ENCODE data around the gene INO80C.

Gene INO80C

GRCh38 chr18:35451032-35451431, 46.7 kb downstream of the INO80C start:
- TF ChIP-seq POLR2A (IDR thresholded peaks at IDR 0.05; ENCODE audit: low read length) = no peak
- TF ChIP-seq GATA1 (IDR thresholded peaks at IDR 0.05; ENCODE audit: low read depth, low read length) = no peak
- DNase-seq = peak in 1 of 2 experiments; percentile 18

DNA sequence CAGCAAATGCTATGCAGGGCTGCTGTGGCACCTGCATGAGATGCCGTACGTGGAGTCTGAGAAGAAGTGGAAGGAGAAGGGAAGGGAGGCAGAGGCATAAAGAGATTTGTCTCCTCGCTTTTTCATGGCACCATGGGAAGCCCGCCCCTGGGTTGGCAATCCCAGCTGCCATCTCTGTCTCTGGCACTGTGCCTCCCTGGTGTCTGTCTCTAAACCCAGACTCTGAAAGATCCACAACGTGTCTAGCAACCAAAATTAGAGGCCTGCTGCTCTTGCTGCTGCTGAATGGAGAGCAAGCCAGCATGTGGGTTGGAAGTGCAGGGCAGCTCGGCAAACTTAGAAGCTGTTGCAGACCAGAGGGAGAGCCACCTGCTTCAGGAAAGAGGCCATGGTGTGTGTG, 53.1 kb downstream of the INO80C start:
- no peak for DNase-seq
- TF ChIP-seq POLR2A (IDR thresholded peaks at IDR 0.05; ENCODE audit: low read length) (no peak), GATA1 (IDR thresholded peaks at IDR 0.05; ENCODE audit: low read depth, low read length) (no peak)

DNA sequence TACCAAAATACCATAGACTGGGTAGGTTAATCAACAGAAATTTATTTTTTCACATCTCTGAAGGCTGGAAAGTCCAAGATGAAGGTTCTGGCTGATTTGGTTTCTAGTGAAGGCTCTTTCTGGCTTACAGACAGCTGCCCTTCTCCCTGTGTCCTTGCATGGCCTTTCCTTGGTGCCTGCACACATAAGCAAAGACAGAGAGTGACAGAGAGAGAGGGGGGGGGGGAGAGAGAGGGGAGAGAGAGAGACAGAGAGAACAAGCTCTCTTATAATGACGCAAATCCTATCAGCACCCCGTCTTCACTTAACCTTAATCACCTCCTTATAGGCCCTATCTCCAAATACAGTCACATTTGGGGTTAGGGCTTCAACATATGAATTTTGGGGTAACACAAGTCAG, 53.9 kb downstream of the INO80C start:
- TF ChIP-seq POLR2A (IDR thresholded peaks at IDR 0.05; ENCODE audit: low read length) = no peak
- DNase-seq = no peak

DNA sequence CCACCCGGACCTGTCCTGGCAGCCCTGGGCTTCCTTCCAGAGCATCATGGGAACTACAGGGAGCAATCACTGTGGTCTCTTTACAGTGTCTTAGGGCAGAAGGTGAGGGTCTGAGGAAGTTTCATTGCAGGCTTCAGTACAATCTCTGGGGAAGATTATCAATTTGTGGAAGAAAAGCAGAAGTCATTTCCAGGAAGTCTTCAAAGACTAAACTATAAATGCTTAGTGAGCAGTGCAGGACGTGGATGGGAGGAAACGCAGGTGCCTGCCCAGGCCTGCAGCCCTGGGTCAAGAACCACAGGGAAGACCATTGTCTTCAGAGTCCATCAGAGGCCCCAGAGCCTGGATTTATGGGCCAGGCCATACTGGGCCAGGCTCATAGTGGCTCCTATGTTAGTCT, 54.3 kb downstream of the INO80C start:
- TF ChIP-seq POLR2A (IDR thresholded peaks at IDR 0.05; ENCODE audit: low read length) (no peak), GATA1 (IDR thresholded peaks at IDR 0.05; ENCODE audit: low read depth, low read length) (no peak)

GRCh38 chr18:35442701-35443100, 55.1 kb downstream of the INO80C start:
- TF ChIP-seq POLR2A (IDR thresholded peaks at IDR 0.05; ENCODE audit: low read length) (no peak), GATA1 (IDR thresholded peaks at IDR 0.05; ENCODE audit: low read depth, low read length) (no peak)

More for the DNA sequence above, 54.3 kb downstream of the INO80C start:
- DNase-seq = no peak

DNA sequence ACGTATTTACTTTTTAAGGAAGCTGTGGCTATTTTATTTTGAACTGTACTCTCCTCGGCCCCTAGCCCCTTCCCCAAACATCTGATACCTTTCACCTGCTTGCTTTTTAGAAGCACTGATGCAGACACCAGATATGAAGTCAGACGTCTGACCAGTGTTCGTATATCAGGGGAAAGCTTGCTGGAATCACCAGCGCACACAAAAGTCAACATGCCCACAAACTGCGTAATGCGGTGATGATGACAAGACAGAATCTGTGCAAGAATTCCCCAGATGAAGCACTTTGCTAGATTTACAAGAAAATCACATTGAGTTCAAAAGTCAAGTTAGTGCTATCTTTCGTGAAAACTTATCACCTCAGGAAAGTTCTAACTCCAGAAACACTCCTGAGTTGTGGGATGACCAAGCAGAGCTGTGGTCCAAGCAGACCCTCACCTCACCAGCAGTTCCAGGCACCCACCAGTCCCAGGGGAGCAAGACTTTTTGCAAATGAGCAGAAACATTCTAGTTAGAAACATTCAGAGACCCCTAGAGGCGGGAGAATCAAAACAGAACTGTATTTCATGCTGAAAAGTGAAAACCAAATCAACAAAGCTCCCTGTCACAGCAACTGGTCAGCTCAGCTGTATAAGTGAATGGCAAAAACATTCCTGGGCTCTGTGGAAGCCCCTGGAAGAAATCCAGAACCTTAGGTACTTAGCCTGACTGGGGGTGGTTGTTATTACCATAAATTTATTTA, 55.7 kb downstream of the INO80C start:
- TF ChIP-seq POLR2A (IDR thresholded peaks at IDR 0.05; ENCODE audit: low read length) (no peak), GATA1 (IDR thresholded peaks at IDR 0.05; ENCODE audit: low read depth, low read length) (no peak)
- no peak for DNase-seq

More at GRCh38 chr18:35442701-35443100, 55.1 kb downstream of the INO80C start:
- no peak for DNase-seq

DNA sequence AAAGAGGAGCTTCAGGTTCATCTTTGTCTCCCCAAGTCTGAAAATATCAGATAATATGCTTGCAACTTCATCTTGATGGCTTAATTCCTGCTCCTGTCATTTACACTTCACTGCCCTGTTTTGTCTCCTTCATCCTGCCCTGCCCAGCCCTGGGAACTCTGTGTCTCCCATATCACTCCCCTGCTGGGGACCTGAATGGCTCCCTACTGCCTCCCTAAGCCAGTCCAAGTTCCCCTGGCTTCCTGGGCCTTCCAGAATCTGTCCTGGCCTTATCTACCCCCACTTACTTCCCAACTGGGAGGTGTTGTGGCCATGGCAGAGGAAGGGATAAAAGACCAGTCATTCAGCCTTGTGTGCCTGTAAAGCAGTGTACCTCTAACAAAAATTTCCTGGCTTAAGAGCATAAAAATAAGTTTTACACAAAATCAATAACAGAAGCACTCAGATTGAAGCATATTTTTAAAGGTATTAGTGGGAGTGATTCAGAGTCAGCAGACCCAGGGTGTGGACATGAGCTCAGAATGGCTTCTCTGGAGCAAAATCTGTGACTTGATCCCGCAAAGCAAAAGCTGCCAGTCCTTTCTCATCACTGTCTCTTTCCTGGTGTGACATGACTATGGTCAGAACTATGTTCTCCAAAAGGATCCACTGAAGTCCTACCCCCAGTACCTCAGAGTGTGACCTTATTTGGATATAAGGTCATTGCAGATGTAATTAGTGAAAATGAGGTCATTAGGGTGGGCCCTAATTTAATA, 59.1 kb downstream of the INO80C start:
- no peak for TF ChIP-seq POLR2A (IDR thresholded peaks at IDR 0.05; ENCODE audit: low read length)
- TF ChIP-seq GATA1 (IDR thresholded peaks at IDR 0.05; ENCODE audit: low read depth, low read length) = no peak
- no peak for DNase-seq

DNA sequence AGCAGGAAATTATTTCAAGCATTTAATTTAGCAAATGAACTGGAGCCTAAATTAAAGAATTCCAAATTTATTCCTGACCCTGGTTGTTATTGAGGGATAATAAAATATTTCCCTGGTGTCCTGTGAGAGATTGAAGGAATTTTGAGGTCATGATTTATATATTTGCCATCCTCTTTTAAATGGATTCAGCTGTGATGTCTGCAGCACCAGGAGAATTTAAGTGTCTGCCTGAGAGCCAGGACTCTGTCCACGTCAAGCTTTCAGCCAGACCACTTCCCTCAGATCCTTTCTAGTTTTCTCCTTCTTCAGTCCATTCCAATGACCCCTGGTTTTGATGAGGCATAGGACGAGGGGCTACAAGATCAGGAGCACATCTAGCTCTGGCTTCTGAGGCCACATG, 59.9 kb downstream of the INO80C start:
- DNase-seq = no peak
- TF ChIP-seq POLR2A (IDR thresholded peaks at IDR 0.05; ENCODE audit: low read length) (no peak), GATA1 (IDR thresholded peaks at IDR 0.05; ENCODE audit: low read depth, low read length) (no peak)

GRCh38 chr18:35436076-35436649, 61.6 kb downstream of the INO80C start:
- no peak for DNase-seq
- TF ChIP-seq POLR2A (IDR thresholded peaks at IDR 0.05; ENCODE audit: low read length) = no peak
- no peak for TF ChIP-seq GATA1 (IDR thresholded peaks at IDR 0.05; ENCODE audit: low read depth, low read length)

GRCh38 chr18:35435401-35435800, 62.4 kb downstream of the INO80C start:
- no peak for DNase-seq
- no peak for TF ChIP-seq GATA1 (IDR thresholded peaks at IDR 0.05; ENCODE audit: low read depth, low read length)
- TF ChIP-seq POLR2A (IDR thresholded peaks at IDR 0.05; ENCODE audit: low read length) = no peak

GRCh38 chr18:35432565-35433001, 65.2 kb downstream of the INO80C start:
- TF ChIP-seq POLR2A (IDR thresholded peaks at IDR 0.05; ENCODE audit: low read length) = no peak
- TF ChIP-seq GATA1 (IDR thresholded peaks at IDR 0.05; ENCODE audit: low read depth, low read length) = no peak
- no peak for DNase-seq

- TF ChIP-seq POLR2A (IDR thresholded peaks at IDR 0.05; ENCODE audit: low read length) (no peak), GATA1 (IDR thresholded peaks at IDR 0.05; ENCODE audit: low read depth, low read length) (no peak)
- no peak for DNase-seq
These were observed 66.4 kb downstream of the INO80C start for GRCh38 chr18:35431374-35431741.

DNA sequence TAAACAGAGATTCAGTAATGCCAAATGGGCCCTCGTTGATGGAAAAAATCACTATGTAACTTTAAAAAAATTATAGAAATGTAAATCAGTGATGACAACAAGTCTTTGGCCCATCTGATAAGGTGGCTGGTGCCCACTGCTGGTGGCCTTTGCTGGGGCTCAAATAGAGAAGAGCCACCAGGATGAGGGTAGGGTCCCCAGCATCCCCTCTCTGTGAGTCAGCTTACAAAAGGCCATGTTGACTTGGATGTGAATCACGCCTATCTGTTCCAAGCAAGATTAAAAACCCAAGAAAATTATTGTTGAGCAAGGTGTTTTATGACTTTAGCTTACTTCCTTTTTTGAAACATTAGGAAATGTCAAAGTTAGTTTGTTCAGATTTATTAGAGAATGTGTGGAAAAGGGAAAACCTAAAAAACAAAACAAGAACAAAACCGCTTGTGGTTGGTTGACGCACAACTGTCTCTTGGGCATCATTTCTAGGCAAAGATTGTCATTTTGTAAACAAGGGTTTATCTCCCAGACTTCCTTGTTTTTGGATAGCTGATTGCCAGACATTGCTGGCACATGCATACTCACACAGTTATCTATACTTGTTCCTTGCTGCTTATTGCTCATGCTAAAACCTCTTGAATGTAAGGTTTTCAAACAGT, 66.9 kb downstream of the INO80C start:
- DNase-seq = no peak

DNA sequence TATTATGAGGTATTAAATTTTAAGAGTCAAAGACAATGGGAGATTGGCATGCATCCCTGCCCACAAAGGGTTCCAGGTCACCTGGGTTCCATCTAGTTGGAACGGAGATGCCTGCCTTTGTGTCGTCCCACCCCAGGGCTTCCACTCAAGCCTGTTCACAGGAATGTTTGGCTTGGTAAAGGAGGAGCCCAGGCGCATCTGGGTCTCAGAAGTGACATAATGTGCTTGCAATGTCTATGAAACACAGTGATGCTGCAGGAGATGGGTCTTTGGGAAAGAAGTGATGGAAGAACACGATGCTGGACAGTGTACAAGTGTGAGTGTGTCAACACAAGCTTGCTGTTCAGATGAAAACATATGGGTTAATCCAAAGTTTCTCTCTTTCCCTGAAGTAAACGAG, 71.0 kb downstream of the INO80C start:
- no peak for TF ChIP-seq POLR2A (IDR thresholded peaks at IDR 0.05; ENCODE audit: low read length)
- TF ChIP-seq GATA1 (IDR thresholded peaks at IDR 0.05; ENCODE audit: low read depth, low read length) = no peak
- DNase-seq = no peak

More for the DNA sequence above, 66.9 kb downstream of the INO80C start:
- TF ChIP-seq POLR2A (IDR thresholded peaks at IDR 0.05; ENCODE audit: low read length) = no peak
- TF ChIP-seq GATA1 (IDR thresholded peaks at IDR 0.05; ENCODE audit: low read depth, low read length) = no peak
